MM.1S (cell line): Measurements from ENCODE around the gene LRRC66.

Experiments used
- DNase-seq: peaks from one replicate; pipeline ENCODE4 v3.0.0-alpha.2; 2015
- H2AFZ ChIP-seq: fragments of 300-600 bp; sonication (generic); 2 replicates; pipeline ENCODE4 v1.6.0; 2016; ENCODE audit warnings: antibody characterized with exemption, low read length
- H3F3A ChIP-seq: fragments of 300-600 bp; sonication (generic); 2 replicates; pipeline ENCODE4 v1.6.1; 2016; ENCODE audit warnings: mild to moderate bottlenecking, antibody characterized with exemption, low read length, moderate library complexity, mixed read lengths; ENCODE audit not compliant: insufficient read depth
- H3K27ac ChIP-seq: fragments of 300-600 bp; sonication (generic); 2 replicates; pipeline ENCODE4 v1.5.1; 2016; ENCODE audit warnings: mild to moderate bottlenecking, low read length
- H3K27me3 ChIP-seq: fragments of 300-600 bp; sonication (generic); replicated peaks from 2 replicates; pipeline ENCODE4 v1.6.0; 2016; ENCODE audit warnings: low read length; ENCODE audit not compliant: insufficient read depth
- H3K36me3 ChIP-seq: fragments of 300-600 bp; sonication (generic); replicated peaks from 2 replicates; pipeline ENCODE4 v1.6.1; 2016; ENCODE audit warnings: mild to moderate bottlenecking, low read length, mixed read lengths; ENCODE audit not compliant: insufficient read depth
- H3K4me1 ChIP-seq: fragments of 300-600 bp; sonication (generic); 2 replicates; pipeline ENCODE4 v1.6.1; 2016; ENCODE audit warnings: low read length, mixed read lengths
- H3K4me2 ChIP-seq: fragments of 300-600 bp; sonication (generic); 2 replicates; pipeline ENCODE4 v1.6.0; 2016; ENCODE audit warnings: low read depth, low read length
- H3K4me3 ChIP-seq: fragments of 300-600 bp; sonication (generic); 2 replicates; pipeline ENCODE4 v1.5.1; 2016; ENCODE audit warnings: low read length, mixed read lengths
- H3K79me2 ChIP-seq: fragments of 300-600 bp; sonication (generic); 2 replicates; pipeline ENCODE4 v1.6.1; 2016; ENCODE audit warnings: mixed run types, low read length, mixed read lengths
- H3K9ac ChIP-seq: fragments of 300-600 bp; sonication (generic); 2 replicates; pipeline ENCODE4 v1.6.1; 2016; ENCODE audit warnings: low read length, mixed read lengths
- H3K9me2 ChIP-seq: fragments of 300-600 bp; sonication (generic); replicated peaks from 2 replicates; pipeline ENCODE4 v1.6.1; 2016; ENCODE audit warnings: mild to moderate bottlenecking, low read length, mixed read lengths; ENCODE audit not compliant: insufficient read depth
- H3K9me3 ChIP-seq: fragments of 300-600 bp; sonication (generic); replicated peaks from 2 replicates; pipeline ENCODE4 v1.6.1; 2016; ENCODE audit warnings: mild to moderate bottlenecking, low read length, mixed read lengths; ENCODE audit not compliant: insufficient read depth
- H4K20me1 ChIP-seq: fragments of 300-600 bp; sonication (generic); 2 replicates; pipeline ENCODE4 v1.6.1; 2016; ENCODE audit warnings: mild to moderate bottlenecking, low read length, moderate library complexity, mixed read lengths; ENCODE audit not compliant: insufficient read depth
- CTCF ChIP-seq: fragments of 300-600 bp; sonication (generic); IDR thresholded peaks from 2 replicates; pipeline ENCODE4 v1.5.1; 2016; ENCODE audit warnings: antibody characterized with exemption, low read length, mixed read lengths
- EZH2 ChIP-seq: fragments of 300-600 bp; sonication (generic); optimal IDR thresholded peaks from 2 replicates; pipeline ENCODE3; 2017; ENCODE audit warnings: low read depth, mild to moderate bottlenecking, antibody characterized with exemption, low read length, mixed read lengths
- EZH2phosphoT487 ChIP-seq: fragments of 300-600 bp; sonication (generic); IDR thresholded peaks from 2 replicates; pipeline ENCODE4 v1.6.1; 2018; ENCODE audit warnings: antibody characterized with exemption, low read length

Gene LRRC66

GRCh38 chr4:51960486-51960885 is 59.7 kb downstream of the LRRC66 start:
- no peak for TF ChIP-seq CTCF
- TF ChIP-seq EZH2phosphoT487: no peak
- TF ChIP-seq EZH2: no peak
- no peaks in the 10 kb centered on the region for H3K9me3 ChIP-seq
- no peaks in the 10 kb centered on the region for H3K36me3 ChIP-seq
- H3K9ac ChIP-seq: no peak overlapping the region
- no peak overlapping the region for H2AFZ ChIP-seq
- no peaks in the 10 kb centered on the region for H3F3A ChIP-seq
- H3K4me1 ChIP-seq: no peaks in the 10 kb centered on the region; the same call in 1 of the 2 replicates
- no peak for DNase-seq
- no peak overlapping the region for H3K27ac ChIP-seq
- H3K4me3 ChIP-seq: no peak overlapping the region
- no peaks in the 10 kb centered on the region for H3K9me2 ChIP-seq
- H3K4me2 ChIP-seq: no peak overlapping the region
- H3K27me3 ChIP-seq: no peaks in the 10 kb centered on the region
- H3K79me2 ChIP-seq: no peaks in the 10 kb centered on the region
- H4K20me1 ChIP-seq: no peaks in the 10 kb centered on the region

GRCh38 chr4:51958199-51958968 is 61.8 kb downstream of the LRRC66 start:
- Histone ChIP-seq H3F3A (no peaks in the 10 kb centered on the region), H3K36me3 (no peaks in the 10 kb centered on the region), H3K27ac (no peak overlapping the region), H4K20me1 (no peaks in the 10 kb centered on the region), H3K4me1 (no peaks in the 10 kb centered on the region; the same call in 1 of the 2 replicates), H2AFZ (no peak overlapping the region), H3K79me2 (no peaks in the 10 kb centered on the region), H3K9me2 (no peaks in the 10 kb centered on the region), H3K9ac (no peak overlapping the region), H3K27me3 (no peaks in the 10 kb centered on the region), H3K4me2 (no peak overlapping the region), H3K9me3 (no peaks in the 10 kb centered on the region), H3K4me3 (no peak overlapping the region)
- TF ChIP-seq EZH2phosphoT487 (no peak), EZH2 (no peak), CTCF (no peak)
- no peak for DNase-seq
